Ramos (cell line): ENCODE measurements around the gene FAAP100.

Source experiments
- in situ Hi-C: fragments of 300-500 bp; cut with MboI; formaldehyde crosslinking; loops from one replicate; pipeline ENCODE4 v1.14.3; 2022; ENCODE audit warnings: low sequenced_read_pairs; ENCODE audit not compliant: unreplicated experiment

FAAP100 gene

DNA sequence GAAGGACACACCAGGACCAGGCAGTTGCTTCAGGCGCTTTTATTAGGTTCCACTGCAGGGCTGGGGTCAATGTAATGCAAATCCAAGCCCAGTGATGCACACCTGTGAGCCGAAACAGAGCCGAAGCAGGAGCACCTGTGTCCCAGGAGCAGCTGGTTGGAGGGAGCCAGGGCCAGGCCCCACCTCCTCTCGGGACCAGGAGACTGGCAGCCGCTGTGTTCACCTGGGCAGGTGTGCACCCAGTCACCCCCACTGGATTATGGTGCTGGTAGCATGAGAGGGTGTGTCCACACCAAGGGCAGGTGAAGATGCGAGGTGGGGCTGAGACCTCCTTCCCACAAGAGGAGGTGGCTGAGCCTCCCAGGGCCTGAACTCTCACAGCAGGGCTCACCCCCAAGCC is 4.7 kb upstream of the FAAP100 start:
- in situ Hi-C loops: no loop called here

- in situ Hi-C loops: no loop called here
Observed at GRCh38 chr17:81556175-81556691, 4.1 kb upstream of the FAAP100 start.

- in situ Hi-C loops: no loop called here
Observed at GRCh38 chr17:81553616-81554181, 1.5 kb upstream of the FAAP100 start.

DNA sequence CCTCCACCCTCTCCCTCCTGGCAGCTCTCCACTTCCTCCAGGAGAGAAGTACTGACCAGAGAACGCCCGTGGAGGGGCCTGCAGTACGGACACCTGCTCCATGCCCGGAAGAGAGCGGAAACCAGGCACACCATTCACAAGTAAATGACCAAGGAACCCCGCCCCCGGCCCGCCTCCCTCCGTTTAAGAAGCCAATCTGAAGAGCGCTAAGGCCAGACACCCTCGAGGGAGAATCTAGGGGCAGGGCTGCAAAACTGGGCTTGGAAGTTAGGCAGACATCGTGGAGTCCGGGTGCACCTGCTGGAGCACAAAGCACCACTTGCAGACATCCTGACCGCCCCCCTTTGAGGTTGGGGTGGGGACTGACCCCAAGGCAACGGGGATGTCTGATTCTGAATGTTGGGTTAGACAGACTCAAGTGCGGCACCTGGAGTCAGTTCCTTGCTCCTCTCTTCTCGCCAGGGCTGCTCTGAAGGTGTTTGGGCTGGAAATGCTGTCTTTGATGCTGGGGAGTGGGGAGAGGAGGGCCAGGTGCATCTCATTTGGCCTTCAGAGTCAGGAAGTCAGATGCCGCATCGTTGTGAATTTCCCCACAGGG is 964 bp upstream of the FAAP100 start:
- in situ Hi-C loops: no loop called here

DNA sequence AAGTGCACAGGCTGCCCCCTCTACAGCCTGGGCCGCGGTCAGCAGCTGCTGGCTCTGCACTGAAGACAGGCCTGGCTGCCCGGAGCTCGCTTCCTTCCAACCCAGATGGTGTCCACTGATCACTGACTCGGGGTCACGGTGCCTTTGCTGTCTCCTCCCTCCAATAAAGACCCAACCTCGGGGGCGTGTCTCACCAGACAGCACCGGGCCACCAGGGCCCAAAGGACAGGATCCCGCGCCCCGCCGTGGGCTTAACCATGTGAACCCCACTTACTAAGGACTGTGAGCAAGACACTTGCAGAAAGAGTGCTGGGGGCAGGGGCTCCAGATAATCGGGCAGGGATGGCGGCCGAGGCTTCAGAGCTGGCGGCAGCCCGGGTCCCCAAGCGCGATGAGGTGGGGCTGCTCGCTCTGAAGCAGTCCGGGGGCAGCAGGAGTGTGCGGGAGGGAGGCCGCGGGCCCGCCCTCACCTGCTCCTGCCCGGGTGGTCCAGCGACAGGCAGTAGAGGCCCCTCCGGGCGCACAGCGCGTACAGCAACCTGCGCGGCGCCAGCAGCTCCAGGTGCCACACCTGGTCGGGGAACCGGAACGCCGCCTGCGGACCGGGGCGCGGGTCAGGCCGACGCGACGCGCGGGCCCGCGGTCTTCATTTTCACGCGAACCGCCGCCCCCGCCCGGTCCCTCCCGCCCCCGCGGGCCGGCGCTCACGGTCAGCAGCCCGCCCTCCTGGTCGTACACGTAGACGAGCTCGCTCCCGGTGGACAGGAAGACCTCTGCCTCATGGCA is 502 bp downstream of the FAAP100 start:
- in situ Hi-C loops: no loop called here

DNA sequence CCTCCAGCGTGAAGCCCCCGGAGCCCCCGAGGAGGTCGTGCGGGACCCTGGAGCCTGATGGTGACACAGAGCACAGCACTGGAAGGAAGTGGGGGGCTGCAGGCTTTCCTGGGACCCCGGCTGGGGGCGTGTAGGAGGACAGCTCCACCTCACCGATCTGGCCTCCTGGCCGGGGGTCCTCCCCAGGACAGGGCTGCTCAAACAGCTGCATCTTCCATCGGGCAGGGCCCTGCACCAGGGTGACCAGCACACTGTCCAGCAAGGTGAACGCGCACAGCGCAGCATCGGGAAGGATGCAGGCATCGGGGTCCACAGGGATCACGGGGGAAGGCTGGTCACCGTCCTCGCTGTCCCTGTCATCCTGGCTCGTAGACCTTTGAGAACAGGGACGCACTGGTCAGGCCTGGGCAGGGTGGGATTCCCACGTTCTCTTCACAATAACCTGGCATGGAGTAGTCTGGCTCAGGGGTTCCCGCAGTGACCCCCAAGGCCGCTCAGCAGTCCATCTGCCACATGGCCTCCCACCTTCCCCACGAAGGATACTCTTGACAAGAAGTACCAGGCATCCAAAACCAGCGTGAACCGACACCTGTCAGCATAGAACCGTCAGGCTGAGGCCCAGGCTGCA is 1.2 kb downstream of the FAAP100 start:
- in situ Hi-C loops: no loop called here

GRCh38 chr17:81550285-81550684 is 1.9 kb downstream of the FAAP100 start:
- in situ Hi-C loops: no loop called here

- in situ Hi-C loops: no loop called here
Observed at GRCh38 chr17:81549826-81550225, 2.3 kb downstream of the FAAP100 start.

DNA sequence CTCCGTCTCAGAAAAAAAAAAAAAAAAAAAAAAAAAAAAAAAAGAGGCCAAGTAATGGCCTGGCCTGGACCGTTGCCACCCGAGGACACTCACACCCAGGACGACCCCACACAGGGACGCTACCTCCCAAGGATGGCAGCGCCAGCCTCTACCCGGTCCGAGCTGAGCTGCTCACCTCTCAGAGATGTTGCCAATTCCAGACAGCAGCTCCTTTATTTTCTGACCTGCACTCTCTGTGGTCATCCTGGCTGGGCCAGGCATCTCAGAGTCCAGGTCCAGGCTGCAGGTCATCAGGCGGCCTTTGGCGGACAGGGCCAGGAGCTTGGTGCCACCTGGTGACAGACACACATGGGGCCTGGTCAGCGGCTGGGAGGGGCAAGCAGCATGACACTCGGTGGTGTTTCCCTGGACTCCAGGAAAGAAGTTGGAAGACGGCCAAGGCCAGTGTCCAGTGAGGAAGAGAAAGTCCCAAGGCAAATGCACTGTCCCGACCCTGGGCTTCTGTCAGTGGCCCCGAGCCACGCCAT is 3.1 kb downstream of the FAAP100 start:
- in situ Hi-C loops: no loop called here

DNA sequence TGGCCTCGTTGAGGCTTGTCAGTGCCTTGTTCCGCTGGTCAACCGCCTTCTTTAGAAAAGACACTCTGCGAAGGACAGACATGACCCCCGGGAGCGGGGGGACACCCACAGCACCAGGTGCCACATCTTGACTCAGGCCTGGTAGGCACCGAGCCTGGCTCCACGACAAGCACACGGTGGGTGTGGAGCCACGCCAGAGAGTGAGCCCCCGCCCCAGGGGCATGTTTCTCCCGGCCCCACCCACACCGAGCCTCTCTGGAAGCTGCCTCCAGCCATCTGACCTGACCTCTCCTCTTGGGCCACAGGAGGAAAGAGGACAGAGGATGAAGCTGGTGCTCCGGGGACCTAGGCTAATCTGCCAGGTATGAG is 4.6 kb downstream of the FAAP100 start:
- in situ Hi-C loops: no loop called here

DNA sequence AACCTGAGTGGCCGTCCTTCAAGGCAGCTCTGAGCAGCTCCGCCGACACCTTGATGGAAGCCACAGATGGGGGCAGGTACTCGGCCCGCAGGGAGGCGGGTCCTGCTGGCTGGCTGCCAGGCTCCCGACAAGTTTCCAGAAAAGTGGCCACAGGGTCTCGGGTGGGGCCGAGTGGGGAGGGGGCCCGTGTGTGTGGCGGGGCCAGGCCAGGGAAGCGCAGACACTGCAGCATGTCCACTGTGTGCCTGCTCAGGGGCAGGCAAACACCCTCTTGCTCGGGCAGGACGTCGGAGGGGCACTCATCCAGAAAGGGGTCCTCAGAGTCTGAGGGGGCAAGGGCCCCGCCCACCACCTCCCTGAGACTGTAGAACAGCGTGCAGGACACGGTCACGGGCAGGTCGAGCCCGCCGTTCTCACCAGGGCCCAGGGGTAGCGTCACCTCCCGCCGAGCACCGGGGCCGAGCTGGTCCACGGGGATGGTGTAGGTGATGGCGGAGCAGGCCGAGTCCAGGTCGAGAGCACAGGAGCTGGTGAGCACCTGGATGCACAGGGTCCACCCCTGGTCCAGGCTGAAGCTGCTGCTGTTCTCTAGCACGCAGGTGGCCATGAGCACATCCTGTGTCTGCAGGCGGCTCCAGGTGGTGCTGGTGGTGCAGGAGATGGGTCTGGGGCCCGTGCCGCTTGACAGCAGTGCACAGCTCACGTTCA is 5.1 kb downstream of the FAAP100 start:
- in situ Hi-C loops: no loop called here

DNA sequence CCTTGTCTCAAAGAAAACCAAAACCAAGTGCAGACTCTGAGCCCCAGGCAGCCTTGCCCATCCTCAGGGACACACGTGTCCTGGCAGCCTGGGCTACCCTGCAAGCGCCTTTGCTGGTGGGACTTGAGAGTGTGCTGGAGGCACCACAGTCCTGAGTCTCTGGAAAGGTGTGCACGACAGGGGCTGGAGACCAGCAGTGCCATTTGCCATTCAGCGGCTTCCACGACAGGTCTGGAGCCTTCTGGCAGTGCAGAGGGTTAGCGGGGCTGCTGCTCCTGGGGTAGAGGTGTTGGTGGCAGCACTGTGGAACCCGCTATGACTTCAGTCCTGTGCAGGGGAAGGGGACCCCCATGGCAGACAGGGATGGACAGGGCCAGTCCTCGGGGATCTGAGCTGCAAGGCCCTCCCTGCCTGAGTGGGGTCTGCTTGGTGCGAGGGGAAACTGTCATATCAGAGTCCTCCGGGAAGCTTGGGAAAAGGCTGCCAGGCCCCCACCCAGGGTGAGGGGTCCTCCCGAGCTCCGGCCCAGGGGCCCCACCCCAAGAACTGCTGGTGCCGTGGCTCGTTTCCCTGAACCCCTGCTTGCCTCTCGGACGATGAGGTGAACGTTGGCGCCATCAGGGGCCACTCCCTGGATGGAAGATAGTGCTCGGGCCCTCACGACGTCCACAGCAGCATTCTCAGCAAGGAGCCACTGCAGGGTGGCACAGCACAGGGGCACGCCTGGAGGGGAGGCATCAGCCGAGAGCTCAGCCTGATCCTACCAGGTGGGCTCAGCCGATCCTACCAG is 6.8 kb downstream of the FAAP100 start:
- in situ Hi-C loops: no loop called here

GRCh38 chr17:81544281-81544974 is 7.7 kb downstream of the FAAP100 start:
- in situ Hi-C loops: no loop called here

DNA sequence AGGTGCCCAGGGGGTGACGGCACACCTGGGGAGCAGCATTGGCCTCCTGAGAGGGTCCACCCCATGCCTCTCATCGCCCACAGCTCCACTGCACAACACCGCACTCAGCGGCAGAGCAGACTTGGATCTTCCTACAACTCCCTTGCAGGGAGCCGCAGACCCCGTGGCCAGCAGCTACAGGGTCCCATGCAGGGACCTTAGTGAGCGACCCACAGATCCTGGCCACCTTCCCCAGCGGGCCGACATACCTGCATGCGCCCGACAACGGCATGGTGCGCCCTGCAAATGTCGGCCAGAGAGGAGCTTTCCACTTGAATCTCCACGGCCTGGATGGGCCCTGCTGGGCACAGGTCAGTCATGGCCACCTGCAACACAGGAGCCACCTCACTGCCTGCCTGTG is 8.4 kb downstream of the FAAP100 start:
- in situ Hi-C loops: no loop called here

- in situ Hi-C loops: no loop called here
Observed at GRCh38 chr17:81543339-81543675, 8.8 kb downstream of the FAAP100 start.

GRCh38 chr17:81542431-81543338 is 9.5 kb downstream of the FAAP100 start:
- in situ Hi-C loops: no loop called here

DNA sequence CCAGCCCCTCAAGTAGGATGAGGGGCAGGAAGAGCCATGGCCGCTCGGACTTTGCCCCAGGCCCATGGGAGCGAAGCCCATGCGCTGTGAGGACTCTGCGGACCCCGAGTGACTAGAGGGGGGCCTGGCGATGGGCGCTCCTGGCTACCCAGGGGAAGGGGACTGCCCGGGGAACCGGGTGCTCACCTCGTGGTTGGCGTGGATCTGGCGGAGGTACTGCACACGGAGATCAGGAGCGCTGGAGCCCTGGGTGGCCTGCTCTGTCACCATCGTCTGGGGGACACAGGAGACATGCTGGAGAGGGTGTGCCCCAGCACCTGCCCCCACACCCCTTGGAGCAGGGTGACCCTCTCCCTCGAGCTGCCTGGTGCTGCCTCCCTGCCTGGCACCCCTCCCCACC is 11.0 kb downstream of the FAAP100 start:
- in situ Hi-C loops: no loop called here

DNA sequence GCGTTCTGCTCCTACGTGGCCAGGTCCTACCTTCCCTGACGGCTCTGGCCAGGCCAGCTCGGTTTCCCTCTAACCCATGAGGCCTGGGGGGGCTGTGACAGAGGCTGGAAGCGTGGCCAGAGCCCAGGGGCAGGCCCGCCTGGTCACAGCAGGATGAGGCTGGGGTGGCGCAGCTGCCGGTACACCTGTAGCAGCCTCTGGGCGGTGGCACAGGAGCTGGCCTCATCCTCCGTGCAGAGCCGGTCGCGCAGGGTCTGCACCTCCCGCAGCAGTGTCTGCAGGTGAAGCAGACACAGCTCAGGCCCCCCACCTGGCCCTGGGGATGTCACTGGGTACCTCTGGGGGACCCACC is 11.5 kb downstream of the FAAP100 start:
- in situ Hi-C loops: no loop called here
